Osteoblast (primary cell): Measurements from ENCODE around the gene SAPCD1. TPM values are rescaled to one million over a fixed set of nuclear protein-coding genes. Genes with fewer than 3 reads are reported as not detected.

ENCODE experiments used
- DNase-seq: peaks from one replicate; pipeline ENCODE4 v3.0.0; 2011; ENCODE audit warnings: low spot score, mixed read lengths; ENCODE audit not compliant: insufficient read length; ENCODE audit errors: missing footprints
- H2AFZ ChIP-seq: 2 replicates; pipeline ENCODE4 v1.6.0; 2011; ENCODE audit warnings: mild to moderate bottlenecking, low read length
- H3K27ac ChIP-seq: 2 replicates; pipeline ENCODE4 v1.5.1; 2011; ENCODE audit warnings: mild to moderate bottlenecking, low read depth, low read length, moderate library complexity
- H3K27me3 ChIP-seq: 2 replicates; pipeline ENCODE4 v1.6.0; 2012; ENCODE audit warnings: mild to moderate bottlenecking, control low read depth, inconsistent platforms, low read length, moderate library complexity; ENCODE audit not compliant: insufficient read depth
- H3K36me3 ChIP-seq: 2 replicates; pipeline ENCODE4 v1.5.1; 2011; ENCODE audit warnings: mild to moderate bottlenecking, low read length, control low read depth, moderate library complexity; ENCODE audit not compliant: insufficient read depth
- H3K4me1 ChIP-seq: 2 replicates; pipeline ENCODE4 v1.5.1; 2011; ENCODE audit warnings: mild to moderate bottlenecking, low read length, control low read depth, moderate library complexity; ENCODE audit not compliant: insufficient read depth
- H3K4me2 ChIP-seq: 2 replicates; pipeline ENCODE4 v1.6.0; 2011; ENCODE audit warnings: mild to moderate bottlenecking, low read length; ENCODE audit not compliant: insufficient read depth
- H3K4me3 ChIP-seq: fragments of 200-600 bp; sonication (generic); 3 replicates; pipeline ENCODE4 v1.5.1; 2012; ENCODE audit warnings: mild to moderate bottlenecking, low read length, inconsistent platforms; ENCODE audit not compliant: insufficient read depth
- H3K79me2 ChIP-seq: 2 replicates; pipeline ENCODE4 v1.6.0; 2012; ENCODE audit warnings: mild to moderate bottlenecking, low read length, control low read depth, inconsistent platforms; ENCODE audit not compliant: insufficient read depth
- H3K9me3 ChIP-seq: 2 replicates; pipeline ENCODE4 v1.5.1; 2011; ENCODE audit warnings: low read depth, low read length, control low read depth
- H4K20me1 ChIP-seq: 2 replicates; pipeline ENCODE4 v1.6.0; 2012; ENCODE audit warnings: mild to moderate bottlenecking, low read length, control low read depth; ENCODE audit not compliant: insufficient read depth
- total RNA-seq: library from RNA; depleted of rRNA; stranded (reverse); fragments of >200 nt; gene quantifications from 2 replicates; pipeline ENCODE4 v1.2.3, GENCODE V29; 2012
- TF ChIP-seq, protein P1 (sequence below): IDR thresholded peaks from 2 replicates; pipeline ENCODE4 v1.5.1; 2011; ENCODE audit warnings: mild to moderate bottlenecking, low read depth, low read length, moderate library complexity; ENCODE audit errors: extremely low read depth

SAPCD1 gene
- total RNA-seq, 1 donor = 1.4 TPM

DNA sequence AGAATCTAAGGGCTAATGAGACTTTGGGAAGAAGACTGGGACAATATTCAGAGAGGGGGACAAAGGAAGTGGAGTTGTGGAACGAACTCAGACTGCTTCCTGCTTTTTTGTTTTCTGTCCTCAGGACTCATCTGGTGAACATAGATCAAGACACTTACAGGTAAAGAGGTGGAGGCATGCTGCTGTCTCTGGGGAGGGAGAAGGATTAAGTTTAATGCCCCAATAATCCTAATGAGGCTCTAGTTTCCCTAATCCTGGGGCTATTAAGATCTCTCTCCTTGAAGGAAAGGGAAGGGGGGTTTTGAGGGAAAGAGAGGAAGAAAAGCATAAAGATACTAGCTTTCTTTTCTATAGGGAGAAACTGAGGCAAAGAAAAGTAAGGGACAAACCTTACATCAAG lies 18.0 kb upstream of the SAPCD1 start:
- Histone ChIP-seq H3K9me3 (no peaks in the 10 kb centered on the region), H3K4me1 (peaks cover 9% of the 10 kb centered on the region), H3K4me3 (no peak overlapping the region), H2AFZ (no peak overlapping the region), H3K79me2 (peaks cover 10% of the 10 kb centered on the region), H3K4me2 (no peak overlapping the region), H3K27me3 (no peaks in the 10 kb centered on the region), H4K20me1 (no peaks in the 10 kb centered on the region), H3K27ac (no peak overlapping the region), H3K36me3 (peaks cover 22% of the 10 kb centered on the region)
- DNase-seq = peak; percentile 26
- TF ChIP-seq, protein P1, sequence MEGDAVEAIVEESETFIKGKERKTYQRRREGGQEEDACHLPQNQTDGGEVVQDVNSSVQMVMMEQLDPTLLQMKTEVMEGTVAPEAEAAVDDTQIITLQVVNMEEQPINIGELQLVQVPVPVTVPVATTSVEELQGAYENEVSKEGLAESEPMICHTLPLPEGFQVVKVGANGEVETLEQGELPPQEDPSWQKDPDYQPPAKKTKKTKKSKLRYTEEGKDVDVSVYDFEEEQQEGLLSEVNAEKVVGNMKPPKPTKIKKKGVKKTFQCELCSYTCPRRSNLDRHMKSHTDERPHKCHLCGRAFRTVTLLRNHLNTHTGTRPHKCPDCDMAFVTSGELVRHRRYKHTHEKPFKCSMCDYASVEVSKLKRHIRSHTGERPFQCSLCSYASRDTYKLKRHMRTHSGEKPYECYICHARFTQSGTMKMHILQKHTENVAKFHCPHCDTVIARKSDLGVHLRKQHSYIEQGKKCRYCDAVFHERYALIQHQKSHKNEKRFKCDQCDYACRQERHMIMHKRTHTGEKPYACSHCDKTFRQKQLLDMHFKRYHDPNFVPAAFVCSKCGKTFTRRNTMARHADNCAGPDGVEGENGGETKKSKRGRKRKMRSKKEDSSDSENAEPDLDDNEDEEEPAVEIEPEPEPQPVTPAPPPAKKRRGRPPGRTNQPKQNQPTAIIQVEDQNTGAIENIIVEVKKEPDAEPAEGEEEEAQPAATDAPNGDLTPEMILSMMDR = no peak

DNA sequence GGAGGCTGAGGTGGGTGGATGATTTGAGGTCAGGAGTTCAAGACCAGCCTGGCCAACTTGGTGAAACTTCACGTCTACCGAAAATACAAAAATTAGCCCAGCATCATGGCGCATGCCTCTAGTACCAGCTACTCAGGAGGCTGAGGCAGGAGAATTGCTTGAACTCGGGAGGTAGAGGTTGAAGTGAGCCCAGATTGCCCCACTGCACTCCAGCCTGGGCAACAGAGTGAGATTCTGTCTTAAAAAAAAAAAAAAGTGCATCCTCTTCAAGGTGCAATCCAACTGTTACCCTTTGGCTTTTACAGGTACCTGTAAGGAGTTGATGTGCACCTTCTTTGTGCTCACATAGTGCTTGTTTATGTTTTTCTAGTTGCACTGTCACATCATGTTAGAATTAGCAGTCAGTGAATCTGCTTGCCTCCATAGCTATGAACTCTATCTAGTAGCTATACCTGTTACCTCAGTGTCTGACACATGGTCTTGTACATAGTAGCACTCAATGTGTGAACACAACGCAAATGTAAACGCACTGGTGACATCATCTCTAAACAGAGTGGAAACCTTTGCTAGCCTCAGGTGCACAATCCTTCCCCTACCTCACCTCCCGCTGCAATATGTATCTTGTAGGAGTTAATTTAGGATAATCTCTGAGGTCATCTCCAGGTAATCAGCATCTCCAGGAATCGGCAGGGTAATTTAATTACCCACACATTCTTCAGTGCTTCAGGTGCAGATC lies 13.0 kb upstream of the SAPCD1 start:
- no peak overlapping the region for H3K27ac ChIP-seq
- H4K20me1 ChIP-seq = no peaks in the 10 kb centered on the region
- no peaks in the 10 kb centered on the region for H3K9me3 ChIP-seq
- H3K4me2 ChIP-seq = no peak overlapping the region
- DNase-seq = no peak
- H3K27me3 ChIP-seq = no peaks in the 10 kb centered on the region
- H3K4me1 ChIP-seq = peaks cover 17% of the 10 kb centered on the region
- H3K4me3 ChIP-seq = no peak overlapping the region
- TF ChIP-seq, protein P1 = no peak
- no peak overlapping the region for H2AFZ ChIP-seq
- no peaks in the 10 kb centered on the region for H3K79me2 ChIP-seq
- H3K36me3 ChIP-seq = peaks cover 12% of the 10 kb centered on the region

DNA sequence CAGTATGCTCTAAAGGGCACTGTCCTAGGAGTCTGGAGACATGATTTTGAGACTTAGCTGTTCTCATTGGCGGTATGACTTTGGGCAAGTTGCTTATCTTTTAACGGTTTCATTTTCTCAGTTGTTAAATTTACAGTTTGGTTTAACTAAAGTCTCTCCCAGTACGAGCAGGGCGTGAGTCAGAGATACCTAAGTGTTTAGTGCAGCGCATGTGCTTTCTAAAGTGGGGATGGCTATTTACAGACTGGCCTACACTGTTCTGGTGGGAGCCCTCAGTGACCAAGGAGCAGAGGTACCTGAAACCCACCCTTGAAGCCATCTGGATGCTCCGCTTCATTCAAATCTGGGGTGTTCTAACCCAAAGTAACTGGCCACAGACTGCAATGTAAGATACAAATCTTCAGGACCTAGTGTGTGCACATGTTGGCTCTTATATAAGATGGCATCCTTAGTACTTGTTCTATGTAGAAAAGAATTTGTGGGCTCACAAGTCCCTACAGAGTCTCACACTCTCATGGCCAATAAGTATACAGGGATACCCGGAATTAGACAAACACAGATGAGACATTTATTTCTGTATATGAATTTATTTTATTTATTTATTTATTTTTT lies 11.9 kb upstream of the SAPCD1 start:
- no peaks in the 10 kb centered on the region for H3K79me2 ChIP-seq
- H3K27me3 ChIP-seq = no peaks in the 10 kb centered on the region
- no peaks in the 10 kb centered on the region for H4K20me1 ChIP-seq
- H3K4me3 ChIP-seq = no peak overlapping the region
- H3K9me3 ChIP-seq = no peaks in the 10 kb centered on the region
- H3K27ac ChIP-seq = no peak overlapping the region
- peaks cover 12% of the 10 kb centered on the region for H3K36me3 ChIP-seq
- H3K4me2 ChIP-seq = no peak overlapping the region
- peak; percentile 66 for DNase-seq
- TF ChIP-seq, protein P1 = no peak
- H3K4me1 ChIP-seq = peaks cover 17% of the 10 kb centered on the region
- peak overlapping the region; percentile 35 for H2AFZ ChIP-seq

DNA sequence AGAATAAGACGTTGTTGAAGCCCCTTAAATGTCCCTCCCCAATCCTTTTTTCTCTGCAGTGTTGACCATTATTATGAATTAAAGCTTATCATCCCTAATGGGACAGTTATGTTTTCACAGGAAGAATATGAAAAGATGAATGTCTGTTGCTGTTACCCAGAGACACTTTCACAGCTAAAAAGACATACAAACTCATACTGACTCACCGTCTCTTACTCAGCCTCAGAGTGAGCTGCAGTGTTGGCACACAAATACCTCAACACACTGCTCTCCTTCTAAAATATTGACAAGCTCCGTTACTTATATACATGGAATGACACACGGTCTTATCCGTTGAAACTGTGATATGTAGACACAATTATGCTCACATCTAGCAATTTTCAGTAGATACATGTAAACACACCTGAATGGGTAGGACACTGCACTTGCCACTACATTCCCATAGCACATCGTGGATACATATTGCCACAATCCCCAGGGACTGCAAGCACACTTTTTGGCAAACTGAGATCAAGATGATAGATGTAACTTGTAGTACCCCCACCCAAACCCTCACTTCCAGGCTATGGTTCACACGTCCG lies 9.6 kb upstream of the SAPCD1 start:
- Histone ChIP-seq H3K4me1 (peaks cover 12% of the 10 kb centered on the region), H3K36me3 (peaks cover 7% of the 10 kb centered on the region), H3K4me3 (peak overlapping the region; percentile 20), H3K4me2 (peak overlapping the region; percentile 74), H3K9me3 (no peaks in the 10 kb centered on the region), H4K20me1 (no peaks in the 10 kb centered on the region), H3K27ac (peak overlapping the region; percentile 71), H3K27me3 (no peaks in the 10 kb centered on the region), H3K79me2 (no peaks in the 10 kb centered on the region), H2AFZ (no peak overlapping the region)
- TF ChIP-seq, protein P1 = no peak
- peak; percentile 86 for DNase-seq
